ENCODE measurements around the gene SLC12A9.
"Not testable (repeated sequence)": the region's sequence is repeated elsewhere in the genome, so short reads cannot be mapped to it uniquely, and the experiment has no call there.

SLC12A9 gene

GRCh38 chr7:100826514-100827329 is 25.8 kb upstream of the SLC12A9 start:
- DNase-seq = no peak

- no peak for DNase-seq
Measured at GRCh38 chr7:100827330-100828226, 24.9 kb upstream of the SLC12A9 start, which contains the start of gene EPHB4. EPHB4 (minus strand) TSS chr7:100827523; CDS start chr7:100827030, 493 bp downstream.

DNA sequence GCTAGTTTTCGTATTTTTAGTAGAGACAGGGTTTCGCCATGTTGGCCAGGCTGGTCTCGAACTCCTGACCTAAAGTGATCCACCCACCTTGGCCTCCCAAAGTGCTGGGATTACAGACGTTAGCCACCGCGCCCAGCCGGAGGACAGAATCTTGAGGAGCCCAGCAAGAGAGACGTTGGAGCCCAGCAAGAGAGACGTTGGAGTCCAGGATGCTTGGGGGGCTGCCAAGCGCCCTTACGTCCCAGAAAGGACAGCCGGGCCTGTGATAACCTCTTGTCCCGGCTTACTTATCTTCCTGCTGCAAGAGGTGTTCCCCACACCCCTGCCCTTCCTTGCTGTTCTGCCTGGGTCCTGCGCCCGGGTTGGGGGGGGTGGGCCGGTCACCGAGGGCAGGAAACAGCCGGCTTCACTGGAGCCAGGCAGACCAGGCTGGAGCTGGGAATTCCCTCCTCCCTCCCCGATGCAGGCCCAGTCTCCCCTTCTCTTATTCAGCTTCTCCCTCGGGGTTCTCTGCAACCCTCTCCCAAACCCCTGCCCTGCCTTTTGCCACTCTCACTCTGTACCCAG is 23.3 kb upstream of the SLC12A9 start:
- no peak for DNase-seq

- no peak for DNase-seq
Measured at GRCh38 chr7:100830396-100830795, 22.1 kb upstream of the SLC12A9 start.

GRCh38 chr7:100832281-100832633 is 20.3 kb upstream of the SLC12A9 start:
- DNase-seq = no peak

DNA sequence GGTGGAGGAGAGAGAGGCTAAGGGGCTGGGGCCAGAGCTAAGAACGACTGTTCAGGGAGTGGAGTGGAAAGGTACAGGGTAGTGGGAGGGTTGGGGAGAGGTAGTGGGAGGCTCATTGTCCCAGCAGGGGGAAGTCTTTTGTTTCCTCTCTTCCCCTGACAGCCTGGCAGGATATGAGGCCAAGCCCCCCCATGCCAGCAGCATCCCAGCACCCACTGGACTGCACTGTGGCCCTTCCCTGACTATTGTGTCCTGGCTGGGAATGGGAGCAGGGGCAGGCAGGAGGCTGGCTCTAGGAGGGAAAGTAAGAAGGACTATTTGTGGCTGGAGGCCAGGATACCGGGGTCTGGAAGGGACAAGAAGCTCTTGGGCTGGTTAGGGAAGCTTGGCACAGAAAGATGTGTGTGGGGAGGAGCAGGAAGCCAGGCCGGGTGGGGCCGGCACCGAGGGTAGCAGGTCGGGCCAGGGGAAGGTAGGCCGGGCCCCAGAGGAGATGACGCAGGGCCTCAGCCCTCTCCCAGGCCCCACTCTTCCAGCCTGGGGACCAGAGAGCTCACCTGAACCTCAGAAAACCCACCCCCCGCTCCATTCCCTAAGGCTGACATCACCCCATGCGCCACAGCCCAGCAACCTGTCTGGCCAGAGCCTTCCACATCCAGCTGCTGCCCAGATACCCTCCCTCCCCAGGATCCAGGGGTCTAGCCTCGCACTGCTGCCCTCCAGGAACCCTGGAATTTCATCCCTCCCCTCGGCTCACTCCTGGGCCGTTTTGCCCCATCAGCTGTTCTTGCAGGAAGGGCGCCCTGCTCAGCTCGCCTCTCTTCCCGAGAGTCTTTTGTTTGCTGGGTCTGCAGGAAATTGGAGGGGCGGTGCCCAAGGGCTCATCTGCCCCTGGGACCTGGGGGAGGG is 16.4 kb upstream of the SLC12A9 start:
- no peak for DNase-seq

DNA sequence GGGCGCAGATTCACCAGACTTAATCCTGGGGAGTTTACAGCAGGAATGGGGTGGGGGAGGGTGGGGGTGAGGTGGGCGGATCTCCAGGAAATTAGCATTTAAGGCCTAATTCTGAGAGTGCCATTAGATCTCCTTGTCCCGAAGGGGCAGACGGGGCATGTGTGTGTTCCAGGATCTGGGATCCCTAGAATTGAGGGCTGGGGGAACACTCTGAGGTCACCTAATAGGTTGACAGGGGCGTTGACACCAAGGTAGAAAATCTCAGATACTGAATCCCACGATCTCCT is 15.8 kb upstream of the SLC12A9 start:
- no peak for DNase-seq

DNA sequence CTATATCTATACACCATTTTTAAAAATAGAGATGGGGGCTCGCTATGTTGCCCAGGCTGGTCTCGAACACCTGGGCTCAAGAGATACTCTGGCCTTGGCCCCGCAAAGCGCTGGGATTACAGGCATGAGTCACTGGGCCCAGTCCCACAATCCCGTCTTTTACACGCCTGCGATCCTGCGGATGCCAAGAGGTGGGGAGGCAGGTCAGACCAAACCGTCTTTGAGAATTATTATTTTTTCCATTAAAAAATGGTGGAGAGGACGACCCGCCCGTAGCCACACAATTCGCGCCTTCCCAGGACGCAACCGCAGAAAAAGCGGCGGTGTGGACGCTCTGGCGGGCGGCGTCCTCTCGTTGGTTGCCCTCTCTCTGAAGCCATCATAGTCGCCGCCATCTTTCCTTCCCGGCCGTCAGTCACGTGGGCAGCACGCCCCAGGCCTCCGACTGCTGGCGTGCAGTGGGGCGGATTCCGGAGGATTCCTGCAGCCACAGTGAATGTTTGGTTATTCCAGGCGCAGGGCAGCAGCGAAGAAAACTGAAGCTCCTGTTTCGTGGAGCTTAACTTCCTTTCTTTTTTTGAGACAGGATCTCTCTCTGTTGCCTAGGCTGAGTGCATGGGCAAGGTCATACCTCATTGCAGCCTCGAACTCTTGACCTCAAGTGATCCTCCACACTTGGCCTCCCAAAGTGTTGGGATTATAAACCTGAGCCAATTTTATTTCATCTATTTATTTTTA is 15.2 kb upstream of the SLC12A9 start:
- peak; percentile 75 for DNase-seq

GRCh38 chr7:100839361-100839760 is 13.2 kb upstream of the SLC12A9 start:
- no peak for DNase-seq

DNA sequence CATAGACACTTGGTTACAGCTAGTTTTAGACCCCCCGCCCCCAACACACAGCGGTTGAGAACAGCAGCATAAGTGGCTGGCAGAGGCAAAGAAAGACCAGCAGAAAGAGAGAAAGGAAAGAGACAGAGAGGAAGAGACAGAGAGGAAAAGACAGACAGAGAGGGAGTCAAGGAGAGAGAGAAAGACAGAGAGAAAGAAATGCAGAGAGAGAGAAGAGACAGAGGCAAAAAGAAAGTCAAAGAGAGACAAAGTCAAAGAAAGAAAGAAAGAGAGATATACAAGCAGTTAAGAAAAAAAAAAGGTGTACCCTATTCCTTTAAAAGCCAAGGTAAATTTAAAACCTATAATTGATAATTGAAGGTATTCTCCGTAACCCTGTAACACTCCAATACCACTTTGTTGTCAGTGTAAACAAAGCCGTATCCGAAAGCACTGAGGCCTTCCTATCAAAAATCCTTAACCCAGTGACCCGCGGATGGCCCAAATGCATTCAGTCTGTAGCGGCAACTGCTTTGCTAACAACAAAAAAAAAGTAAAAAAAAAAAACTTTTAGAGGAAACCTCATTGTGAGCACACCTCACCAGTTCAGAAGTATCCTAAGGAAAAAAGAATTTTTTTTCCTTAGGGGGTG is 11.9 kb upstream of the SLC12A9 start:
- DNase-seq = no peak

DNA sequence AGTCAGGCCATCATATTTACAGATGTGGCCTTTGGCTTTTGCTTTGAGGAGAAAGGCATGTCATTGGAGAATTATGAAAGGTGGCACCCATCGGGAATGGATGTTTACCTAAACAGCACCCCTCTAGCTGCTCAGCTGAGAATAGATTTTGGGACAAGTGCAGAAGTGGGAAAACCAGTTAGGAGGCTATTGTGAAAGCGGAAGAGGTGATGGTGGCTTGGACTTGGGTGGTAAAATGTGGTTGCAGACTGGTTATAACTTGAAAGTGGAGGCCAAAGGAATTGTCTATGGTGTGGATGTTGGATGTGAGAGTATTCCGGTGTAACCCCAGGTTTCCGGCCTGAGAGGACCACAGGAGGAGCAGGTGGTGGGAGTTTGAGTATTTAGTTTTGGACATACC is 5.2 kb upstream of the SLC12A9 start:
- DNase-seq = no peak

- DNase-seq = no peak
Measured at GRCh38 chr7:100854146-100854895, 1.8 kb downstream of the SLC12A9 start.

- not testable (repeated sequence) for DNase-seq
Measured at GRCh38 chr7:100854899-100855298, 2.4 kb downstream of the SLC12A9 start.

GRCh38 chr7:100855515-100855914 is 3.0 kb downstream of the SLC12A9 start:
- no peak for DNase-seq

DNA sequence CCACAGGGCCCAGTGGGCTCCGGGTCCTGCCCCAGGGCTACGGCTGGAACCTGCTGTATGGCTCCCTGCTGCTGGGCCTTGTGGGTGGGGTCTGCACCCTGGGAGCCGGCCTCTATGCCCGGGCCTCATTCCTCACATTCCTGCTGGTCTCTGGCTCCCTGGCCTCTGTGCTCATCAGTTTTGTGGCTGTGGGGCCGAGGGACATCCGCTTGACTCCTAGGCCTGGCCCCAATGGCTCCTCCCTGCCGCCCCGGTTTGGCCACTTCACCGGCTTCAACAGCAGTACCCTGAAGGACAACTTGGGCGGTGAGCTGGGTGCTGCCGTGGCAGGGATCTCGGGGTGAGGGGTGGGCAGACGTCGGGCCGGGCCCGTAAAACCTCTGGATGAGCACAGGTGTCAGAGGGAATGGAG is 4.4 kb downstream of the SLC12A9 start:
- DNase-seq = no peak

DNA sequence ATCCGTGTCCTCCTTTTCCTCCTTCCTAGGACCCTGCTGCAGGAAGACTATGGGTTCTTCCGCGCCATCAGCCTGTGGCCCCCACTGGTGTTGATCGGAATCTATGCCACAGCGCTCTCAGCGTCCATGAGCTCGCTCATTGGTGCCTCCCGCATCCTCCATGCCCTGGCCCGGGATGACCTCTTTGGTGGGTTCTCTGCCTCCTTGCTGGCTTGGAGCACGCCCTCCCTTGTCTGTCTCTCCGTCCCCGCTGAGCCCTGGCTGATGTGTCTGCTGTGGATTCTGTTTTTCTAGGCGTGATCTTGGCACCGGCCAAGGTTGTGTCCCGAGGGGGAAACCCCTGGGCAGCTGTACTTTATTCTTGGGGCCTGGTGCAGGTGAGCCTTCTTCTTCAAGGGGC is 7.3 kb downstream of the SLC12A9 start:
- DNase-seq = no peak

GRCh38 chr7:100860702-100861615 is 8.4 kb downstream of the SLC12A9 start:
- no peak for DNase-seq

DNA sequence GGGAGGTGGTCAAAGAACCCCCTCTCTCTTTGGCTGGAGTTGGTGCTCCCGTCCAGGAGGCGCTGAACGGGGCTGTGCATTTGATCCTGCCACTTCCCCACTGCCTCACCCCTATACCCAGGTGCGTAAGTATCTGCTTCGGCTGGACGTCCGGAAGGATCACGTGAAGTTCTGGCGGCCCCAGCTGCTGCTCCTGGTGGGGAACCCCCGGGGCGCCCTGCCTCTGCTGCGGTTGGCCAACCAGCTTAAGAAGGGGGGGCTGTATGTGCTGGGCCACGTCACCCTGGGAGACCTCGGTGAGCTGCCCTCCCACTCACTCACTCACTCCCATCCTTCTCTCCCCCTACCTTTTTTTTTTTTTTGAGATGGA is 9.1 kb downstream of the SLC12A9 start:
- no peak for DNase-seq

DNA sequence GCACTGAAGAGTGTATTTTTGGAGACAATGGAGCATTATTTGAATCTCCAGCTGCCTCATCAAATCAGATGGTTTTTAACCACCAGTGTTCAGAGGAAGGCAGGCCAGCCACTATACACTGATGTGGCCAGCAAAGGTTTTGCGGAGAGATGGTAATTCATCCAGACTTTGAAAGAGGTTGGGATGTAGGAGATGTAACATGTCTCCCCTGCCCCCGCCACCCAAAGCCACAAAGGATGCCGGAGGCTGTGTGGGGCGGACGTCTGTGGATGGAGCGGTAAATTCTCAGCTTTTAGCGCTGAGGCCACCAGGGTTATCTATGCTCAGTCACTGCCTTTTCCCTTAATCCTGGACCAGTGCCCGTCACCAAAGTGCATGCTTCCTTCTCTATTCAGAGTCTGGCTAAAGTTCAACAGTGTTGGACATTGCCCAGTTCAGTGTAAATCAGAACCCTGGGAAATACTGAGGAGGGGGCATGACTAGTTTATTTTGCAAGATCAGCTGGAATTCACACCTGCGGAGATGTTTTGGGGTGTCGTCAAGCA is 11.0 kb downstream of the SLC12A9 start:
- DNase-seq = no peak

All from activated CD4-positive, alpha-beta T cell treated with anti-CD3 and anti-CD28 coated beads, Interleukin-2, amount 50 U/mL, for 4 hours (primary cell).